ENCODE results near the gene ZSCAN5B.
"Not testable (repeated sequence)": the region's sequence is repeated elsewhere in the genome, so short reads cannot be mapped to it uniquely, and the experiment has no call there.

Gene ZSCAN5B, protein sequence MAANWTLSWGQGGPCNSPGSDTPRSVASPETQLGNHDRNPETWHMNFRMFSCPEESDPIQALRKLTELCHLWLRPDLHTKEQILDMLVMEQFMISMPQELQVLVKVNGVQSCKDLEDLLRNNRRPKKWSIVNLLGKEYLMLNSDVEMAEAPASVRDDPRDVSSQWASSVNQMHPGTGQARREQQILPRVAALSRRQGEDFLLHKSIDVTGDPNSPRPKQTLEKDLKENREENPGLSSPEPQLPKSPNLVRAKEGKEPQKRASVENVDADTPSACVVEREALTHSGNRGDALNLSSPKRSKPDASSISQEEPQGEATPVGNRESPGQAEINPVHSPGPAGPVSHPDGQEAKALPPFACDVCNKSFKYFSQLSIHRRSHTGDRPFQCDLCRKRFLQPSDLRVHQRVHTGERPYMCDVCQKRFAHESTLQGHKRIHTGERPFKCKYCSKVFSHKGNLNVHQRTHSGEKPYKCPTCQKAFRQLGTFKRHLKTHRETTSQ

DNA sequence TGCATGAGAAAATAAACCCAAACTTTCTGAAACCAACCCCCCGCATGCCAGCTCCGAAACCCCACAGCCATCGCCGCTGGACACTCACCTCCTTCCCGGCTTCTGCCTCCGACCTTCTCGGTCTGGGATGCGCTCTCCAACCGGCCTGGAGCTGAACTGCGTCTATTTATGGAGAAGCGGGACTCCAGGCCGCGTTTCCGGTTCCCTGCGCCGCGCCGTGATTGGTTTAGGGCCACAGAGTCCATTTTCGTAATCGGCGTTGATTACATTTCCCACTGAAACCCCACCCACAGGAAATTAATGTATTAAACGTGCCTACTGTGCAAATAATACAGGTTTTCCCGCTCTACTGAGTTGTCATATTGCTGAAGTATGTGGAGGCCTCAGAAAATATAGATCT is at the start of gene ZSCAN5B:
TSS of gene ZSCAN5B (minus strand) at position 138 of the 400 bp plus-strand sequence. CDS start 4,731 bp downstream, outside the sequence.
- not testable (repeated sequence) for DNase-seq

DNA sequence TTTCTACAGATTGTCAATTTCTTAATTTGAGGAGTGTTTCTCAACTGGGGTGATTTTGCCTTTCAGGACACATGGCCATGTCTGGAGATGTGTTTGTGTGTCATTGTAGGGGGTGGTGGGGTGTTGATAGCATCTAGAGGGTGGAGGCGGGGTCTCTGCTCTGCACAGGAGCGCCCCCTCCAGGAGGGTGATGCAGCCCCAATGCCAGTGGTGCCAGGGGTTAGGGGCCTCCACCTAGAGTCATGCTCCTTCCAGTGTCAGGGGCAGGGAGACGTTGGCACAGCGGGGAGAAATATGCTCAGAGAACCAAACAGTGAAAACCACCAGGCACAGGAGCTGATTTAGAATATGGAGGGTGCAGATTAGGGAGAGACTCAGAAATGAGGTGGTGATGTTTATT is 48.2 kb upstream of the ZSCAN5B start:
- not testable (repeated sequence) for DNase-seq

DNA sequence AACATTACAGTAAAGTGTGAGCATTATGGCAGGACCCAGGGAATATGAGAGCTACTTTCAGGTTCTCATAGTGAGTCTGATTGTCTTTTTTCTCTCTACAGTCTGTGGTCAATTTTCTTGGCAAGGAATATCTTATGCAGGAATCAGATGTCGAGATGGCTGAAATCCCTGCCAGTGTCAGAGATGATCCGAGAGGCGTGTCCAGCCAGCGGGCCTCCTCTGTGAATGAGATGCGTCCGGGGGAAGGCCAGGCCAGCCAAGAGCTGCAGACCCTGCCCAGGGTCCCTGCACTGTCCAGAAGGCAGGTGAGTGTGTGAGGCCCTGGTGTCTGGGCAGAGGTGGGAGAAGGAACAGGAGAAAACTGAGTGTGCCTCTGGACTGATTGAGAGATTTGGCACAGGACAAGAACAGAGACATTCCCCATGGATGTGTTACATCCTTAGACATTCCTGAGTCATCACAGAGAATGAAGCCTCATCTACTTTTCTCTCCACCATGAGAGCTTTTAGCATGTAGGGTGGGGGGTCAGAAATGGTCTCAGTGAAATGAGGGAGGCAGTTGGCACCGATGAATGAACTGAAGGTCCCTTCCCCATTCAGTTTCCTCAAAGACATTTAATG is 47.6 kb upstream of the ZSCAN5B start:
- no peak for DNase-seq

DNA sequence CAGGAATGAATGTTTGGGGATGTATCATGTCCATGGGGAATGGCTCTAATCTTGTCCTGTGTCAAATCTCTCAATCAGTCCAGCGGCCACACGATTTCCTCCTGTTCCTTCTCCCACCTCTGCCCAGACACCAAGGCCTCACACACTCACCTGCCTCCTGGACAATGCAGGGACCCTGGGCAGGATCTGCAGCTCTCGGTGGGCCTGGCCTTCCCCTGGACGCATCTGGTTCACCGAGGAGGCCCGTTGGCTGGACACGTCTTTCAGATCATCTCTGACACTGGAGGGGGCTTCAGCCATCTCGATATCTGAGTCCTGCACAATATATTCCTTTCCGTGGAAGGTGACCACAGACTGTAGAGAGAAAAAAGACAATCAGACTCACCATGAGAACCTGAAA is 25.9 kb upstream of the ZSCAN5B start:
- no peak for DNase-seq

DNA sequence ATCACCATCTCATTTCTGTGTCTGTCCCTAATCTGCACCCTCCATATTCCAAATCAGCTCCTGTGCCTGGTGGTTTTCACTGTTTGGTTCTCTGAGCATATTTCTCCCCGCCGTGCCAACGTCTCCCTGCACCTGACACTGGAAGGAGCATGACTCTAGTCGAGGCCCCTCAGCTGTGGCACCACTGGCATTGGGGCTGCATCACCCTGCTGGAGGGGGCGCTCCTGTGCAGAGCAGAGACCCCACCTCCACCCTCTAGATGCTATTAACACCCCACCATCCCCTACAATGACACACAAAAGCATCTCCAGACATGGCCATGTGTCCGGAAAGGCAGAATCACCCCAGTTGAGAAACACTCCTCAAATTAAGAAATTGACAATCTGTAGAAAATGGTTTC is 25.3 kb upstream of the ZSCAN5B start:
- DNase-seq, result no peak

DNA sequence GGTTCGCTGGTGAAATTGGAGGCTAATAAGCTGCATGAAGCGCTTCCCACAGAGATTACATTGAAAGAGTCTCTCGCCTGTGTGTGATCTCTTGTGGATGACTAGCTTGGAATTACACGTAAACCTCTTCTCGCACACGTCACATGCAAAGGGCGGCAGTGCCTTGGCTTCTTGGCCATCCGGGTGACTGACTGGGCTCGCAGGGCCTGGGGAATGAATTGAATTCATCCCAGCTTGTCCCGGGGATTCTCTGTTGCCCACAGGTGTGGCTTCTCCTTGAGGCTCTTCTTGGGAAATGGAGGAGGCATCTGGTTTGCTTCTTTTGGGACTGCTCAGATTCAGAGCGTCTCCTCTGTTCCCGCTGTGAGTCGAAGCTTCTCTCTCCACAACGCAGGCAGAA is 24.3 kb upstream of the ZSCAN5B start:
- no peak for DNase-seq

DNA sequence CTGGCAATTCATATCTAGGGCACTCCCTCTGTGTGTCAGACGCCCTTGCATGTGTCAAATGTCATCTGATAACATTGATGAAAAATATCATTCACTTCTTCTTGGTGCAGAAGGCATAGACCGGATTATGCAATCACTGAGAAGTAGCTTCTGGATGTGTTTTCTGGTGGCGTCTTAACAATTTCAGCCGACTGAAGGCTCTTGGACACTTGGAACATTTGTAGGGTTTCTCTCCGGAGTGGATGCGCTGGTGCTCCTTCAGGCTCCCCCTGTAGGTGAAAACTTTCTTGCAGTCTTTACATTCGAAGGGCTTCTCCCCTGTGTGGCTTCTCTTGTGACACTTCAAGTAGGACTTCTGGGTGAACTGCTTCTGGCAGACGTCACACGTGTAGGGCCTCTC is 23.9 kb upstream of the ZSCAN5B start:
- DNase-seq, result not testable (repeated sequence)

DNA sequence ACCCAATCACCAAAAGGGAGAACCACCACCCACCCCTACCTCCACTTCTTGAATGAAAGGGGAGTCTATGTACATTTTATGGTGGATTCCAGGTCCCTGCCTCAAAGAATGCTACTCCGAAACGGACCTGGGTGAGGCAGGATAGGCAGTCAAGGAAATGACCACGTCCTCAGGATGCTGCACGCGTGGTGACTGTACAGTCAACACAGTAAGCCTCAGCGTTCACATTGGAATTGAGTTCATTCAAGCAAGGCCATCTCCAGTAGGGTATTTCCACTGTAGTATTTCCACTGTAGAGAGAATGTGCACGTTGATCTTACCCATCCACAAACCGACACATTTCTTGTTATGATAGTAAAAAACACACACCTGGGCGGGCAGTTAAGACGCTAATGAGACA is 21.4 kb upstream of the ZSCAN5B start:
- no peak for DNase-seq

DNA sequence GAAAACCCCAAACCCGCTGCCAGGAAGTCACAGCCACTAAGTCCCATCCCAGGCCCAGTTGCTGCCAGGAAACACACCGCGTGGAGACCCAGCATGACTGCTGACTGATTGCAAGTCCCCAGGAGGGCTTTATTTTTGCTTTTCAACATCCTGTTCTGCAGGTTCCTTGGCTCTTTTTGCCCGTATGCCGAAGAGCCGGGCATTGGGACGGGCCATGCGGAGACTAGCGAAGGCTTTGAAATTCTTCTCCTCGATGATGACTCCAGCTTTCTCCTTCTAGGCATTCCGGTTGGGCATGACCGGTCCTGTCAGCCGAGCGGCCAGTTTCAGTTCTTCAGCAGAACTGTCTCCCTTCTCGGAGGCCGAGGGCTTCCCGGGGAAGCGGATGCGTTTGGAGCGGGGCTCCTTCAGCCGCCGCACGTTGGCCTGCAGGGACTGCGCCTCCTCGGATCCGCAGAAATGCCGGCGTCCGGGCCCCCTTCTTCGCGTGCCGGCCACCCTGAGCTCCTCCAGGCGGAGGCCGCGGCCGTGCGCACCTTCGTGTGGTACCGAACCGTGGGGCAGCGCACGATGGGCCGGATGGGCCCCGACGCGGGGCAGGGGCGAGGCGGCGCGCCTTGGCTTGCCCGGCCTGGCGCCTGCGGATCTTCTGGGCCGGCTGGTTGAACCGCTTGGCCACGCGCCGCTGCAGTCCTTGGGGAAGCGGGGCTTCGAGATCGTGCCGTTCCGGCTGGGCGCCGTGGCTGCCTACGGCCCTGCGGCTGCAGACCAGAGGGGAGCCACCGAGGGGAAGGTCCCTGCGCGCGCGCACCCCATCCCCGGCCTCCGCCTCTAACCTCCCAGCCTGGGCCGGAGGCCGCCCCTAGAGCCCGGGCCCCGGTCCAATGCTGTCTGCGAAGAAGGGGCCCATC is 19.7 kb upstream of the ZSCAN5B start:
- no peak for DNase-seq

DNA sequence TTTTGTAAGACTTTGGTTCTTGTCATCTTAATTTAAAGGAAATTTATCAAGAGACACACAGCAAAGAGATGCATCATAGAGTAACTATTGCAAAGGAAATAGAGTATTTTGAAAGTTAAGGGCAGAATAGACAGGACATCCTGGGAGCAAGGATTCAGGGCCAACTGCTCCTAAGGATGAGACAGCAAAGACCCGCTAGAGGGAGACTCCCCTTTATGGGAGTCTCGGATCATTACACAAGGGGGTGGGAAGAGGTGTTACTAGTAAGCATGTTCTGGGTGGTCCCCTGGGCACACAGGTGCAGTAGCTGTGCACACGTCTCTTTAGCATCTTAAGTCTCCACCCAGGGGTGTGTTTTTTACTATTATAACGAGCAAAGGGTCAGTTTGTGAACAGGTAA is 14.1 kb upstream of the ZSCAN5B start:
- no peak for DNase-seq

DNA sequence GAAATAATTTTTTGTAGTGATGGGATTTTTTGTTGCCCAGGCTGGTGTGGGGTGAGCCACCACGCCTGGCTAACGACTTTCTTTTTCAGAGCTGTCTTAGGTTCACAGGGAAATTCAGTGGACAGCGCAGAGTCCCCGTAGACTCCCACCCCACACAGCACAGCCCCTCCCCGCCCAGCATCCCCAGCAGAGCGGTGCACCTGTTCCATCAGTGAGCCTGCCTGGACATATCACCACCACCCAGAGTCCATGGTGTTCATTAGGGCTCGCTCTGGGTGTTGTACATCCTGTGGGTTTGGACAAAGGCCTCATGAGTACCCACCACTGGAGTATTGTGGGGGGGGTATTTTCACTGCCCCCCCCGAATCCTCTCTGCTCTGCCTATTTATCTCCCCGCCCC is 12.5 kb upstream of the ZSCAN5B start:
- not testable (repeated sequence) for DNase-seq

DNA sequence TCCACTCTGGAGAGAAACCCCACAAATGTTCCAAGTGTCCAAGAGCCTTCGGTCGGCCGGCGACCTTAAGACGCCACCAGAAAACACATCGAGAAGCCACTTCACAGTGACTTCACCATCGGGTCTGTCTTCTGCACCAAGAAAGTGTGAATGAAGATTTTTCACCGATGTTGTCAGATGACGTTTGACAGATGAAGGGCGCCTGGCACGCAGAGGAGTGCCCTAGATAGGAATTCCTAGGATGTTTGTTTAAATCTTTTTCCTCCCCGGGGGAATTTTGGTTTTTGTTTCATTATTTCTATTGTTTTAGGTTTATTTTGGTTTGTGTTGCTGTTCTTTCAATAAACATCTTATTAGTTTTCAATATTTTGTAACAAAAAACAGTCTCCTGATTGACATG is 11.5 kb upstream of the ZSCAN5B start:
- DNase-seq, result no peak

DNA sequence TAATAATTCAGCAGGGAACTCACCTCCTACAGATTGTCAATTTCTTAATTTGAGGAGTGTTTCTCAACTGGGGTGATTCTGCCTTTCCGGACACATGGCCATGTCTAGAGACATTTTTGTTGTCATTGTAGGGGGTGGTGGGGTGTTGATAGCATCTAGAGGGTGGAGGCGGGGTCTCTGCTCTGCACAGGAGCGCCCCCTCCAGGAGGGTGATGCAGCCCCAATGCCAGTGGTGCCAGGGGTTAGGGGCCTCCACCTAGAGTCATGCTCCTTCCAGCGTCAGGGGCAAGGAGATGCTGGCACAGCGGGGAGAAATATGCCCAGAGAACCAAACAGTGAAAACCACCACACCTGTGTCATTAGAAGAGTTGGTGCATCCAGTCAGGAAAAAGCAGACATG is 10.0 kb upstream of the ZSCAN5B start:
- DNase-seq, result not testable (repeated sequence)

DNA sequence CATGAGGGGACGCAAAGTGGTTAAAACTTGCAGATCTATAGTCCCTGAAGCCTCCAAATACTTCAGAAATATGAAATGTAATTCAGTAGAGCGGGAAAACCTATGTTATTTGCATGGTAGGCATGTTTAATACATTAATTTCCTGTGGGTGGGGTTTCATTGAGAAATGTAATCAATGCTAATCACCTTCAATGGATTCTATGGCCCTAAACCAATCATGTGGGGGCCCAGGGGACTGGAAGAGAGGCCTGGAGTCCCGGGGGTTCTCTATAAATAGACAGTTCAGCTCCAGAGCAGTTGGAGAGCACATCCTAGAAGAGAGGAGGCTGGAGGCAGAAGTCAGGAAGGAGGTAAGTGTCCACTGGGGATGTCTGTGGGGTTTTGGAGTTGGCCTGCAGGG is 4.4 kb upstream of the ZSCAN5B start, which contains the start of gene ZSCAN5C:
TSS of gene ZSCAN5C (plus strand) at position 301 of the 400 bp plus-strand sequence. CDS start 3,641 bp downstream, outside the sequence.
- DNase-seq, result no peak

DNA sequence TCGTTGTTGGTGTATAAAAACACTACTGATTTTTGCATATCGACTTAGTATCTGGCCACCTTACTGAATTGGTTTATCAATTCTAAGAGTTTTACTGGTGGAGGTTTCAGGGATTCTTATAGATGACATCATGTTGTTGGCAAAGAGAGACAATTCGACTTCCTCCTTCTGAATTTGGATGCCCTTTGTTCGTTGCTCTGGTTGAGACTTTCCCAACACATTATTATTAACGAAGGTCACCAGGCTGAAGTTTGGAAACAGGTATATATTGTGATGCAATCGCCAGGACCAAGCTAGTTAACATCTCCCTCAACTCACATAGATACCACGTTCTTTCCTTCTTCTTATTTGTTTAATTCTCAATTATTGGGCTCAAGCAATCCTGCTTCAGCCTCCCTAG is 2.1 kb upstream of the ZSCAN5B start:
- DNase-seq, result no peak

DNA sequence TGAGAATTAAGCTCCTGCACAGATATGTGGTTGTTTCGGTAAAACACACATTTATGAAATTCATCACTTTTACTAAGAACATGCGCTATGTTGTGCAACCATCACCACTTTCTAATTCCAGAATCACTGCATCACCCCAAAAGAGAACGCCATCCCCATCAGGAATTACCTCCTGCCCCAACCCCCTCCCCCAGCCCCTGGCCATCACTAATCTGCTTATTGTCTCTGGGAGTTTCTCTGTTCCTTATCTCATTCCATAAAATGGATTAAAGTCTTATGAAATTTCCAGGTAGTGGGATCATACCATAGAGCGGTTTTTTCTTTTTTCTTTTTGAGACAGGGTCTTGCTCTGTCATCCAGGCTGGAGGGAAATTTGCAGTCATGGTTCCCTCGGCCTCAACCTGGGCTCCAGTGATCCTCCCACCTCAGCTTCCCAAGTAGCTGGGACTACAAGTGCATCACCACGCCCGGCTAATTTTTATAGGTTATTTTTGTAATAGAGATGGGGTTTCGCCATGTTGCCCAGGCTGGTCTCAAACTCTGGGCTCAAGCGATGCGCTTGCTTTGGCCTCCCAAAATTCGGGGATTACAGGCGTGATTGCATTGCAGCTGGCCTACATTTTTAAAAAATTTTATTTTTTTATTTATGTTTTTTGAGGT is 3.5 kb downstream of the ZSCAN5B start:
- DNase-seq, result no peak

DNA sequence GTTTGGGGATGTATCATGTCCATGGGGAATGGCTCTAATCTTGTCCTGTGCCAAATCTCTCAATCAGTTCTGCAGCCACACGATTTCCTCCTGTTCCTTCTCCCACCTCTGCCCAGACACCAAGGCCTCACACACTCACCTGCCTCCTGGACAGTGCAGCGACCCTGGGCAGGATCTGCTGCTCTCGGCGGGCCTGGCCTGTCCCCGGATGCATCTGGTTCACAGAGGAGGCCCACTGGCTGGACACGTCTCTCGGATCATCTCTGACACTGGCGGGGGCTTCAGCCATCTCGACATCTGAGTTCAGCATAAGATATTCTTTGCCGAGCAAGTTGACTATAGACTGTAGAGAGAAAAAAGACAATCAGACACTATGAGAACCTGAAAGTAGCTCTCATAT is 5.9 kb downstream of the ZSCAN5B start:
- DNase-seq, result no peak

DNA sequence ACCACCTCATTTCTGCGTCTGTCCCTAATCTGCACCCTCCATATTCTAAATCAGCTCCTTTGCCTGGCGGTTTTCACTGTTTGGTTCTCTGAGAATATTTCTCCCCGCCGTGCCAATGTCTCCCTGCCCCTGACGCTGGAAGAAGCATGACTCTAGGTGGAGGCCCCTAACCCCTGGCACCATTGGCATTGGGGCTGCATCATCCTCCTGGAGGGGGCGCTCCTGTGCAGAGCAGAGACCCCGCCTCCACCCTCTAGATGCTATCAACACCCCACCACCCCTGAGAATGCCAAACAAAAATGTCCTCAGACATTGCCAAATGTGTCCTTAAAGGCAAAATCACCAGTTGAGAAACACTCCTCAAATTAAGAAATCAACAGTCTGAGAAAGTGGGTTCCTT is 6.5 kb downstream of the ZSCAN5B start:
- DNase-seq, result no peak

DNA sequence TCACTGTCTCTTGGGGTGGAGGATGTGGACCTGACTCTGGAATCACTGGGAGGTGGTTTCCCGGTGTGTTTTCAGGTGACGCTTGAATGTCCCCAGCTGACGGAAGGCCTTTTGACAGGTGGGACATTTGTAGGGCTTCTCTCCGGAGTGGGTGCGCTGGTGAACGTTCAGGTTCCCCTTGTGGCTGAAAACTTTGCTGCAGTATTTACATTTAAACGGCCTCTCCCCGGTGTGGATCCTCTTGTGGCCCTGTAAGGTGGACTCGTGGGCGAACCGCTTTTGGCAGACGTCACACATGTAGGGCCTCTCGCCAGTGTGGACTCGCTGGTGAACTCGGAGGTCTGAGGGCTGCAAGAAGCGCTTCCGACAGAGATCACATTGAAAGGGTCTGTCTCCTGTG is 7.8 kb downstream of the ZSCAN5B start:
- DNase-seq, result no peak

DNA sequence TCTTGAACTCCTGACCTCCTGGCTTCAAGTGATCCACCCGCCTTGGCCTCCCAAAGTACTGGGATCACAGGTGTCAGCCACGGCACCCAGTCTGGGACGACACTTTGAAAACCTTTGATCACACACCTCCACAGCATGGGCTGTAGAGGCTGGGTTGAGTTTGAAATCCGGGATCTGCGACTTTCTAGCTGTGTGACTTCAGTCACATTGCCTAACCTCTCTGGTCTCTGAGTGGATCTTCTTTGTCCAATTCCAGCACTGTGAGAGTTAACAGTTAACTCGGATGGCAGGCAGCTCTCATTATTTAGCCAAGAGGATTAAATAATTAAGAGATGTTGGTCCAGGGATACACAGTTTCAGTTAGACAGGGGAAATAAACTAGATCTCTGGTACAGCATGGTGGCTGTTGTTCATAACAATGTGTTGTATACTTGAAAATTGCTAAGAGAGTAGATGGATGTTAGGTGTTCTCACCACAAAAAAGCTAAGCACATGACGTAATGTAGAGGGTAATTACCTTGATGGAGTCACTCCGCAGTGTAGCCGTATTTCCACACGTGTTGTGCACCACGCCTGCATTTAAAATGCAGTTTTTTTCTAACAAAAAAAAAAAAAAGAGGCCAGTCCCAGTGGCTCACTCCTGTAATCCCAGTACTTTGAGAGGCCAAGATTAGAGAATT is 19.9 kb downstream of the ZSCAN5B start:
- DNase-seq, result no peak

DNA sequence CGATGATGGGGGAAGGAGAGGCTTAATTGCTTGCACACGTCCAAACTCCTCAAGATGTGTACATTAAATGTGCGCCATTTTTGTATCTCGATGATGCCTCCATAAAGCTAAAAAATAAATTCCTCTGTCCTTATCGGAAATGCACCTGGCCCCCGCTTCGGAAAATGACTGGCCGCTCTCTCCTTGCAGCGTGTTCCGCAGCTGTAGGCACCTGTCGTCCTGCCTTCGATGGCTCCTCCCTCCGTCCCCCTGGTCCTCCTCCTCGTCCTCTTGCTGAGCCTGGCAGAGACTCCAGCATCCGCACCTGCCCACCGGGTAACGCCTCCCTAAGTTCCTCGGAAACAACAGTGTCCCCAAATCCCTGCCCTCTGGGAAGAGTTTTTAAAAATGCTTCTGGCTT is 20.7 kb downstream of the ZSCAN5B start:
- no peak for DNase-seq

DNA sequence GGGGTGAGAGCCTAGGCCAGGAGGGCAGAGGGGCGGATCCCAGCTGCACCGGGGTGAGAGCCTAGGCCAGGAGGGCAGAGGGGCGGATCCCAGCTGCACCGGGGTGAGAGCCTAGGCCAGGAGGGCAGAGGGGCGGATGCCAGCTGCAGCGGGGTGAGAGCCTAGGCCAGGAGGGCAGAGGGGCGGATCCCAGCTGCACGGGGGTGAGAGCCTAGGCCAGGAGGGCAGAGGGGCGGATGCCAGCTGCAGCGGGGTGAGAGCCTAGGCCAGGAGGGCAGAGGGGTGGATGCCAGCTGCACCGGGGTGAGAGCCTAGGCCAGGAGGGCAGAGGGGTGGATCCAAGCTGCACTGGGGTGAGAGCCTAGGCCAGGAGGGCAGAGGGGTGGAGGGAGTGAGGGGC is 21.3 kb downstream of the ZSCAN5B start:
- DNase-seq, result not testable (repeated sequence)

Measured in activated effector memory CD4-positive, alpha-beta T cell treated with Interleukin-2 at 50 U/mL for 16 hours (primary cell).